Measurements from ENCODE around the gene ZNF224.
"Not testable (repeated sequence)": the region's sequence is repeated elsewhere in the genome, so short reads cannot be mapped to it uniquely, and the experiment has no call there.

The ZNF224 gene

GRCh38 chr19:44107751-44108150 lies 13.6 kb downstream of the ZNF224 start:
- H3K4me3 ChIP-seq (ENCODE audit: low read length), result no peak overlapping the region
- no peak for TF ChIP-seq ZNF274 (IDR thresholded peaks at IDR 0.05; ENCODE audit: low read depth, low read length)

- TF ChIP-seq ZNF274 (IDR thresholded peaks at IDR 0.05; ENCODE audit: low read depth, low read length), result no peak
- H3K4me3 ChIP-seq (ENCODE audit: low read length), result no peak overlapping the region; the same call in 1 of the 2 replicates
Observed at GRCh38 chr19:44109458-44109857, 15.3 kb downstream of the ZNF224 start.

GRCh38 chr19:44111910-44112463 lies 17.8 kb downstream of the ZNF224 start:
- H3K4me3 ChIP-seq (ENCODE audit: low read length), result peak overlapping the region; percentile 95
- no peak for TF ChIP-seq ZNF274 (IDR thresholded peaks at IDR 0.05; ENCODE audit: low read depth, low read length)

- H3K4me3 ChIP-seq (ENCODE audit: low read length), result peak overlapping the region; percentile 95
- TF ChIP-seq ZNF274 (IDR thresholded peaks at IDR 0.05; ENCODE audit: low read depth, low read length), result no peak
Observed at GRCh38 chr19:44112802-44113137, 18.6 kb downstream of the ZNF224 start.

GRCh38 chr19:44113138-44113783 lies 19.1 kb downstream of the ZNF224 start, which contains the start of gene ZNF225:
TSS of gene ZNF225 (plus strand) at chr19:44113399. CDS start at chr19:44115828, 2,429 bp downstream.
- TF ChIP-seq ZNF274 (IDR thresholded peaks at IDR 0.05; ENCODE audit: low read depth, low read length), result no peak
- peak within 1 kb of the TSS; percentile 95 for H3K4me3 ChIP-seq (ENCODE audit: low read length)

- peak overlapping the region; percentile 95 for H3K4me3 ChIP-seq (ENCODE audit: low read length)
- TF ChIP-seq ZNF274 (IDR thresholded peaks at IDR 0.05; ENCODE audit: low read depth, low read length), result no peak
Observed at GRCh38 chr19:44113784-44114390, 19.7 kb downstream of the ZNF224 start.

GRCh38 chr19:44121162-44121561 lies 27.0 kb downstream of the ZNF224 start:
- not testable (repeated sequence) for H3K4me3 ChIP-seq (ENCODE audit: low read length)

GRCh38 chr19:44131955-44132354 lies 37.8 kb downstream of the ZNF224 start:
- no peak overlapping the region for H3K4me3 ChIP-seq (ENCODE audit: low read length)
- no peak for TF ChIP-seq ZNF274 (IDR thresholded peaks at IDR 0.05; ENCODE audit: low read depth, low read length)

- no peak for TF ChIP-seq ZNF274 (IDR thresholded peaks at IDR 0.05; ENCODE audit: low read depth, low read length)
- peak within 1 kb of the TSS; percentile 74 for H3K4me3 ChIP-seq (ENCODE audit: low read length)
Observed at GRCh38 chr19:44141191-44142058, 47.3 kb downstream of the ZNF224 start, which contains the start of gene ZNF234. TSS of gene ZNF234 (plus strand) at chr19:44141554. CDS start at chr19:44144633, 3,079 bp downstream.

- no peak for TF ChIP-seq ZNF274 (IDR thresholded peaks at IDR 0.05; ENCODE audit: low read depth, low read length)
- H3K4me3 ChIP-seq (ENCODE audit: low read length), result peak overlapping the region; percentile 74
Observed at GRCh38 chr19:44142059-44142433, 47.9 kb downstream of the ZNF224 start.

GRCh38 chr19:44149776-44150175 lies 55.6 kb downstream of the ZNF224 start:
- no peak for TF ChIP-seq ZNF274 (IDR thresholded peaks at IDR 0.05; ENCODE audit: low read depth, low read length)
- no peak overlapping the region for H3K4me3 ChIP-seq (ENCODE audit: low read length)

- H3K4me3 ChIP-seq (ENCODE audit: low read length), result no peak overlapping the region
- TF ChIP-seq ZNF274 (IDR thresholded peaks at IDR 0.05; ENCODE audit: low read depth, low read length), result no peak
Observed at GRCh38 chr19:44151491-44151890, 57.3 kb downstream of the ZNF224 start.

- H3K4me3 ChIP-seq (ENCODE audit: low read length), result no peak overlapping the region
- no peak for TF ChIP-seq ZNF274 (IDR thresholded peaks at IDR 0.05; ENCODE audit: low read depth, low read length)
Observed at GRCh38 chr19:44156475-44156874, 62.3 kb downstream of the ZNF224 start.

All from GM08714 (cell line).